OCI-LY7 (cell line): ENCODE data around the gene FNDC3B.

ENCODE experiments used
- EZH2phosphoT487 ChIP-seq: fragments of 200-600 bp; sonication (generic); IDR thresholded peaks from 2 replicates; pipeline ENCODE4 v1.6.1; 2018; ENCODE audit warnings: low read depth, borderline replicate concordance, mild to moderate bottlenecking, mixed run types, antibody characterized with exemption, low read length, moderate library complexity, mixed read lengths
- TF ChIP-seq, protein P1 (sequence below): fragments of 200-600 bp; sonication (generic); conservative IDR thresholded peaks from 2 replicates; pipeline ENCODE4 v1.5.1; 2014; ENCODE audit warnings: mild to moderate bottlenecking, antibody characterized with exemption, low read length, moderate library complexity, mixed read lengths

DNA sequence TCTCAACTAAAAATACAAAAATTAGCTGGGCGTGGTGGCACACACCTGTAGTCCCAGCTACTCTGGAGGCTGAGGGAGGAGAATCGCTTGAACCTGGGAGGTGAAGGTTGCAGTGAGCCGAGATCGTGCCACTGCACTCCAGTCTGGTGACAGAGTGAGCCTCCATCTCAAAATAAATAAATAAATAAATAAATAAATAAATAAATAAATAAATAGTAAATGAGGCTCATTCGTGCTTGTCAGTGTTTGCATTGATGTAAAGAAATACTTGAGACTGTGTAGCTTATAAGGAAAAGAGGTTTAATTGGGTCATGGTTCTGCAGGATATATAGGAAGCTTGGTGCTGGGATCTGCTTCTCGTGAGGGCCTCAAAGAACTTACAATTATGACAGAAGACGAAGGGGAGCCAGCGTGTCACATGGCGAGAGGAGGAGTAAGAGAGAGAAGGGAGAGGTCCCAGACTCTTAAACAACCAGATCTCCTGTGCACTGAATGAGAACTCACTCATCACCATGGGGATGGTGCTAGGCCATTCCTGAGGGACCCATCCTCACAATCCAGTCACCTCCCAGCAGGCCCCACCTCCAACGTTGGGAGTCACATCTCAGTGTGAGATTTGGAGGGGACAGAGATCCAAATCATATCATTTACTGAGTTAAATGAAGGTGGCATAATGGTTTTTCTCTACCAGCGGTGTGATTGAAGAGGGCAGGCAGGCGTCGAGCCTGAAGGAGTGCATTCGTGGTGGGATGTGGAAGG lies 104.5 kb downstream of the FNDC3B start:
- TF ChIP-seq, protein P1, sequence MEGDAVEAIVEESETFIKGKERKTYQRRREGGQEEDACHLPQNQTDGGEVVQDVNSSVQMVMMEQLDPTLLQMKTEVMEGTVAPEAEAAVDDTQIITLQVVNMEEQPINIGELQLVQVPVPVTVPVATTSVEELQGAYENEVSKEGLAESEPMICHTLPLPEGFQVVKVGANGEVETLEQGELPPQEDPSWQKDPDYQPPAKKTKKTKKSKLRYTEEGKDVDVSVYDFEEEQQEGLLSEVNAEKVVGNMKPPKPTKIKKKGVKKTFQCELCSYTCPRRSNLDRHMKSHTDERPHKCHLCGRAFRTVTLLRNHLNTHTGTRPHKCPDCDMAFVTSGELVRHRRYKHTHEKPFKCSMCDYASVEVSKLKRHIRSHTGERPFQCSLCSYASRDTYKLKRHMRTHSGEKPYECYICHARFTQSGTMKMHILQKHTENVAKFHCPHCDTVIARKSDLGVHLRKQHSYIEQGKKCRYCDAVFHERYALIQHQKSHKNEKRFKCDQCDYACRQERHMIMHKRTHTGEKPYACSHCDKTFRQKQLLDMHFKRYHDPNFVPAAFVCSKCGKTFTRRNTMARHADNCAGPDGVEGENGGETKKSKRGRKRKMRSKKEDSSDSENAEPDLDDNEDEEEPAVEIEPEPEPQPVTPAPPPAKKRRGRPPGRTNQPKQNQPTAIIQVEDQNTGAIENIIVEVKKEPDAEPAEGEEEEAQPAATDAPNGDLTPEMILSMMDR: no peak
- no peak for TF ChIP-seq EZH2phosphoT487
